Measurements from ENCODE around the gene GSK3B. TPM values are rescaled to one million over a fixed set of nuclear protein-coding genes. Genes with fewer than 3 reads are reported as not detected.

GSK3B gene
- total and polyA plus RNA-seq, 2 experiments from 2014 or later = 29.0 to 45.3 TPM

DNA sequence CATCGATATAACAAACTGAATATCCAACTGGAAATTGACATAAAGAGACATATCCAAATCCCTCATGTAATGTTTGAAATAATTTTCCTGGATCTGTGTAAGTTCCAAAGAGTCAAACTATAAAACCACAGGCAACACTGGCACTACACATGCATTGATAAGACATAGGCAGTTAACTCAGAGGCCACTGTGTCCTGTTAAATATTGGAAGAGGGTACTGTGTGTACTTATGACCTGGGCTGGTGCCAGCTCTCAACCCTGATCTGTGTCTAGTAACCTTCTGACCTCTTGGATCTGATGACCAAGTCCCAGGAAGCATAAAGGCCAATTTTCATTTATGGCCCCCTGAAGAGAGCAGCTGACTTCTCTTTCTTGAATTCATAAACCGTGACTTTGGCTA, 307.8 kb downstream of the GSK3B start:
- Mint-ChIP-seq H3K4me1 (no peaks in the 10 kb centered on the region), H3K36me3 (ENCODE audit: low read depth) (no peaks in the 10 kb centered on the region), H3K4me3 (no peak overlapping the region), H3K27ac (no peak overlapping the region), H3K9me3 (no peaks in the 10 kb centered on the region; the same call in 2 of the 3 replicates), H3K27me3 (ENCODE audit: insufficient read depth, low read depth, poor library complexity) (no peaks in the 10 kb centered on the region)
- Histone ChIP-seq H3K27ac (ENCODE audit: low read depth) (no peak overlapping the region), H2AFZ (no peak overlapping the region), H3K4me3 (no peak overlapping the region), H3K79me2 (replicated peaks; ENCODE audit: insufficient read depth) (no peaks in the 10 kb centered on the region), H3K27me3 (ENCODE audit: insufficient read depth) (no peaks in the 10 kb centered on the region), H3K4me2 (no peak overlapping the region), H3K4me1 (ENCODE audit: insufficient read depth) (no peaks in the 10 kb centered on the region), H3F3A (replicated peaks; ENCODE audit: low read depth) (no peaks in the 10 kb centered on the region), H4K20me1 (replicated peaks; ENCODE audit: insufficient read depth) (no peaks in the 10 kb centered on the region), H3K9me2 (ENCODE audit: insufficient read depth) (no peaks in the 10 kb centered on the region), H3K36me3 (ENCODE audit: insufficient read depth) (no peaks in the 10 kb centered on the region)
- ATAC-seq (no peak), DNase-seq (ENCODE audit: low spot score) (no peak)
- TF ChIP-seq ZNF114 (CRISPR knock-in tag; IDR thresholded peaks at IDR 0.05) (no peak), EZH2phosphoT487 (IDR thresholded peaks at IDR 0.05; ENCODE audit: unreplicated experiment) (no peak), NANOG (IDR thresholded peaks at IDR 0.05; ENCODE audit: borderline replicate concordance) (no peak), JUNB (IDR thresholded peaks at IDR 0.05; ENCODE audit: unreplicated experiment) (no peak), EZH2 (IDR thresholded peaks at IDR 0.05; ENCODE audit: low read depth, unreplicated experiment) (no peak), POLR2AphosphoS5 (IDR thresholded peaks at IDR 0.05; ENCODE audit: low read depth) (no peak), CREB1 (CRISPR knock-in tag; IDR thresholded peaks at IDR 0.05; ENCODE audit: low read depth) (no peak), ZNF331 (CRISPR knock-in tag; IDR thresholded peaks at IDR 0.05; ENCODE audit: low read depth) (no peak), STAT1 (IDR thresholded peaks at IDR 0.05; ENCODE audit: unreplicated experiment) (no peak), CTCF (conservative IDR thresholded peaks at IDR 0.05; ENCODE audit: low read depth in 2 of 2) (no peak), ETS1 (IDR thresholded peaks at IDR 0.05) (no peak)
- TF ChIP-seq, protein P1, sequence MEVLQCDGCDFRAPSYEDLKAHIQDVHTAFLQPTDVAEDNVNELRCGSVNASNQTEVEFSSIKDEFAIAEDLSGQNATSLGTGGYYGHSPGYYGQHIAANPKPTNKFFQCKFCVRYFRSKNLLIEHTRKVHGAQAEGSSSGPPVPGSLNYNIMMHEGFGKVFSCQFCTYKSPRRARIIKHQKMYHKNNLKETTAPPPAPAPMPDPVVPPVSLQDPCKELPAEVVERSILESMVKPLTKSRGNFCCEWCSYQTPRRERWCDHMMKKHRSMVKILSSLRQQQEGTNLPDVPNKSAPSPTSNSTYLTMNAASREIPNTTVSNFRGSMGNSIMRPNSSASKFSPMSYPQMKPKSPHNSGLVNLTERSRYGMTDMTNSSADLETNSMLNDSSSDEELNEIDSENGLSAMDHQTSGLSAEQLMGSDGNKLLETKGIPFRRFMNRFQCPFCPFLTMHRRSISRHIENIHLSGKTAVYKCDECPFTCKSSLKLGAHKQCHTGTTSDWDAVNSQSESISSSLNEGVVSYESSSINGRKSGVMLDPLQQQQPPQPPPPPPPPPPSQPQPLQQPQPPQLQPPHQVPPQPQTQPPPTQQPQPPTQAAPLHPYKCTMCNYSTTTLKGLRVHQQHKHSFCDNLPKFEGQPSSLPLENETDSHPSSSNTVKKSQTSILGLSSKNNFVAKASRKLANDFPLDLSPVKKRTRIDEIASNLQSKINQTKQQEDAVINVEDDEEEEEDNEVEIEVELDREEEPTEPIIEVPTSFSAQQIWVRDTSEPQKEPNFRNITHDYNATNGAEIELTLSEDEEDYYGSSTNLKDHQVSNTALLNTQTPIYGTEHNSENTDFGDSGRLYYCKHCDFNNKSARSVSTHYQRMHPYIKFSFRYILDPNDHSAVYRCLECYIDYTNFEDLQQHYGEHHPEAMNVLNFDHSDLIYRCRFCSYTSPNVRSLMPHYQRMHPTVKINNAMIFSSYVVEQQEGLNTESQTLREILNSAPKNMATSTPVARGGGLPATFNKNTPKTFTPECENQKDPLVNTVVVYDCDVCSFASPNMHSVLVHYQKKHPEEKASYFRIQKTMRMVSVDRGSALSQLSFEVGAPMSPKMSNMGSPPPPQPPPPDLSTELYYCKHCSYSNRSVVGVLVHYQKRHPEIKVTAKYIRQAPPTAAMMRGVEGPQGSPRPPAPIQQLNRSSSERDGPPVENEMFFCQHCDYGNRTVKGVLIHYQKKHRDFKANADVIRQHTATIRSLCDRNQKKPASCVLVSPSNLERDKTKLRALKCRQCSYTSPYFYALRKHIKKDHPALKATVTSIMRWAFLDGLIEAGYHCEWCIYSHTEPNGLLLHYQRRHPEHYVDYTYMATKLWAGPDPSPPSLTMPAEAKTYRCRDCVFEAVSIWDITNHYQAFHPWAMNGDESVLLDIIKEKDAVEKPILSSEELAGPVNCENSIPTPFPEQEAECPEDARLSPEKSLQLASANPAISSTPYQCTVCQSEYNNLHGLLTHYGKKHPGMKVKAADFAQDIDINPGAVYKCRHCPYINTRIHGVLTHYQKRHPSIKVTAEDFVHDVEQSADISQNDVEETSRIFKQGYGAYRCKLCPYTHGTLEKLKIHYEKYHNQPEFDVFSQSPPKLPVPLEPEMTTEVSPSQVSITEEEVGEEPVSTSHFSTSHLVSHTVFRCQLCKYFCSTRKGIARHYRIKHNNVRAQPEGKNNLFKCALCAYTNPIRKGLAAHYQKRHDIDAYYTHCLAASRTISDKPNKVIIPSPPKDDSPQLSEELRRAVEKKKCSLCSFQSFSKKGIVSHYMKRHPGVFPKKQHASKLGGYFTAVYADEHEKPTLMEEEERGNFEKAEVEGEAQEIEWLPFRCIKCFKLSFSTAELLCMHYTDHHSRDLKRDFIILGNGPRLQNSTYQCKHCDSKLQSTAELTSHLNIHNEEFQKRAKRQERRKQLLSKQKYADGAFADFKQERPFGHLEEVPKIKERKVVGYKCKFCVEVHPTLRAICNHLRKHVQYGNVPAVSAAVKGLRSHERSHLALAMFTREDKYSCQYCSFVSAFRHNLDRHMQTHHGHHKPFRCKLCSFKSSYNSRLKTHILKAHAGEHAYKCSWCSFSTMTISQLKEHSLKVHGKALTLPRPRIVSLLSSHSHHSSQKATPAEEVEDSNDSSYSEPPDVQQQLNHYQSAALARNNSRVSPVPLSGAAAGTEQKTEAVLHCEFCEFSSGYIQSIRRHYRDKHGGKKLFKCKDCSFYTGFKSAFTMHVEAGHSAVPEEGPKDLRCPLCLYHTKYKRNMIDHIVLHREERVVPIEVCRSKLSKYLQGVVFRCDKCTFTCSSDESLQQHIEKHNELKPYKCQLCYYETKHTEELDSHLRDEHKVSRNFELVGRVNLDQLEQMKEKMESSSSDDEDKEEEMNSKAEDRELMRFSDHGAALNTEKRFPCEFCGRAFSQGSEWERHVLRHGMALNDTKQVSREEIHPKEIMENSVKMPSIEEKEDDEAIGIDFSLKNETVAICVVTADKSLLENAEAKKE (CRISPR knock-in tag; IDR thresholded peaks at IDR 0.05) = no peak
- TF ChIP-seq, protein P2, sequence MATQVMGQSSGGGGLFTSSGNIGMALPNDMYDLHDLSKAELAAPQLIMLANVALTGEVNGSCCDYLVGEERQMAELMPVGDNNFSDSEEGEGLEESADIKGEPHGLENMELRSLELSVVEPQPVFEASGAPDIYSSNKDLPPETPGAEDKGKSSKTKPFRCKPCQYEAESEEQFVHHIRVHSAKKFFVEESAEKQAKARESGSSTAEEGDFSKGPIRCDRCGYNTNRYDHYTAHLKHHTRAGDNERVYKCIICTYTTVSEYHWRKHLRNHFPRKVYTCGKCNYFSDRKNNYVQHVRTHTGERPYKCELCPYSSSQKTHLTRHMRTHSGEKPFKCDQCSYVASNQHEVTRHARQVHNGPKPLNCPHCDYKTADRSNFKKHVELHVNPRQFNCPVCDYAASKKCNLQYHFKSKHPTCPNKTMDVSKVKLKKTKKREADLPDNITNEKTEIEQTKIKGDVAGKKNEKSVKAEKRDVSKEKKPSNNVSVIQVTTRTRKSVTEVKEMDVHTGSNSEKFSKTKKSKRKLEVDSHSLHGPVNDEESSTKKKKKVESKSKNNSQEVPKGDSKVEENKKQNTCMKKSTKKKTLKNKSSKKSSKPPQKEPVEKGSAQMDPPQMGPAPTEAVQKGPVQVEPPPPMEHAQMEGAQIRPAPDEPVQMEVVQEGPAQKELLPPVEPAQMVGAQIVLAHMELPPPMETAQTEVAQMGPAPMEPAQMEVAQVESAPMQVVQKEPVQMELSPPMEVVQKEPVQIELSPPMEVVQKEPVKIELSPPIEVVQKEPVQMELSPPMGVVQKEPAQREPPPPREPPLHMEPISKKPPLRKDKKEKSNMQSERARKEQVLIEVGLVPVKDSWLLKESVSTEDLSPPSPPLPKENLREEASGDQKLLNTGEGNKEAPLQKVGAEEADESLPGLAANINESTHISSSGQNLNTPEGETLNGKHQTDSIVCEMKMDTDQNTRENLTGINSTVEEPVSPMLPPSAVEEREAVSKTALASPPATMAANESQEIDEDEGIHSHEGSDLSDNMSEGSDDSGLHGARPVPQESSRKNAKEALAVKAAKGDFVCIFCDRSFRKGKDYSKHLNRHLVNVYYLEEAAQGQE (IDR thresholded peaks at IDR 0.05; ENCODE audit: unreplicated experiment) = no peak

Measured in GM23338 (cell line).